ENCODE results near the gene ATP5F1E. TPM values are rescaled to one million over a fixed set of nuclear protein-coding genes. Genes with fewer than 3 reads are reported as not detected.

Gene ATP5F1E
- total and polyA plus RNA-seq, 10 of the 15 experiments (the other 5 are each of a cell fraction or from before 2014, with no cell fraction given), result 49.0 to 407 (median 117) TPM

GRCh38 chr20:59032023-59032712, at the start of gene ATP5F1E (continued):
- TF ChIP-seq, protein P1, sequence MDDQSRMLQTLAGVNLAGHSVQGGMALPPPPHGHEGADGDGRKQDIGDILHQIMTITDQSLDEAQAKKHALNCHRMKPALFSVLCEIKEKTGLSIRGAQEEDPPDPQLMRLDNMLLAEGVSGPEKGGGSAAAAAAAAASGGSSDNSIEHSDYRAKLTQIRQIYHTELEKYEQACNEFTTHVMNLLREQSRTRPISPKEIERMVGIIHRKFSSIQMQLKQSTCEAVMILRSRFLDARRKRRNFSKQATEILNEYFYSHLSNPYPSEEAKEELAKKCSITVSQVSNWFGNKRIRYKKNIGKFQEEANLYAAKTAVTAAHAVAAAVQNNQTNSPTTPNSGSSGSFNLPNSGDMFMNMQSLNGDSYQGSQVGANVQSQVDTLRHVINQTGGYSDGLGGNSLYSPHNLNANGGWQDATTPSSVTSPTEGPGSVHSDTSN (IDR thresholded peaks at IDR 0.05; ENCODE audit: insufficient replicate concordance, low read depth, low read length), result peak; percentile 94
- TF ChIP-seq PAX5 (IDR thresholded peaks at IDR 0.05; ENCODE audit: borderline replicate concordance, low read depth, low read length), result peak; percentile 20; the same call in 1 of the 2 replicates
- no peak for TF ChIP-seq ATF3 (IDR thresholded peaks at IDR 0.05; ENCODE audit: borderline replicate concordance, extremely low read depth, low read depth, low read length)
- TF ChIP-seq NR2C2 (IDR thresholded peaks at IDR 0.05; ENCODE audit: borderline replicate concordance, control insufficient read depth, insufficient read length, low read depth), result no peak
- TF ChIP-seq CHD4 (IDR thresholded peaks at IDR 0.05), result no peak
- no peak for TF ChIP-seq EZH2 (IDR thresholded peaks at IDR 0.05; ENCODE audit: borderline replicate concordance, control insufficient read depth, low read depth, low read length)
- TF ChIP-seq IRF4 (IDR thresholded peaks at IDR 0.05; ENCODE audit: low read depth, low read length), result no peak
- peak; percentile 44; the same call in 1 of the 2 replicates for TF ChIP-seq MEF2A (IDR thresholded peaks at IDR 0.05; ENCODE audit: insufficient read depth, low read depth, low read length)
- TF ChIP-seq JUNB (IDR thresholded peaks at IDR 0.05), result no peak
- TF ChIP-seq CBX5 (IDR thresholded peaks at IDR 0.05; ENCODE audit: low read depth), result no peak
- peak; percentile 80 for TF ChIP-seq IKZF1 (conservative IDR thresholded peaks at IDR 0.05)
- peak; percentile 80; the same call in 1 of the 2 replicates for TF ChIP-seq POLR2AphosphoS2 (IDR thresholded peaks at IDR 0.05; ENCODE audit: low read depth, low read length)
- TF ChIP-seq NKRF (conservative IDR thresholded peaks at IDR 0.05), result peak; percentile 65
- TF ChIP-seq, protein P2, sequence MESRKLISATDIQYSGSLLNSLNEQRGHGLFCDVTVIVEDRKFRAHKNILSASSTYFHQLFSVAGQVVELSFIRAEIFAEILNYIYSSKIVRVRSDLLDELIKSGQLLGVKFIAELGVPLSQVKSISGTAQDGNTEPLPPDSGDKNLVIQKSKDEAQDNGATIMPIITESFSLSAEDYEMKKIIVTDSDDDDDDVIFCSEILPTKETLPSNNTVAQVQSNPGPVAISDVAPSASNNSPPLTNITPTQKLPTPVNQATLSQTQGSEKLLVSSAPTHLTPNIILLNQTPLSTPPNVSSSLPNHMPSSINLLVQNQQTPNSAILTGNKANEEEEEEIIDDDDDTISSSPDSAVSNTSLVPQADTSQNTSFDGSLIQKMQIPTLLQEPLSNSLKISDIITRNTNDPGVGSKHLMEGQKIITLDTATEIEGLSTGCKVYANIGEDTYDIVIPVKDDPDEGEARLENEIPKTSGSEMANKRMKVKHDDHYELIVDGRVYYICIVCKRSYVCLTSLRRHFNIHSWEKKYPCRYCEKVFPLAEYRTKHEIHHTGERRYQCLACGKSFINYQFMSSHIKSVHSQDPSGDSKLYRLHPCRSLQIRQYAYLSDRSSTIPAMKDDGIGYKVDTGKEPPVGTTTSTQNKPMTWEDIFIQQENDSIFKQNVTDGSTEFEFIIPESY (IDR thresholded peaks at IDR 0.05), result no peak
- TF ChIP-seq CREM (IDR thresholded peaks at IDR 0.05; ENCODE audit: low read depth), result 0 out of 2 replicates have a peak, but pooled peaks have one; percentile 14
- peak; percentile 84 for TF ChIP-seq PML (IDR thresholded peaks at IDR 0.05; ENCODE audit: low read length)
- peak; percentile 86 for TF ChIP-seq LARP7 (IDR thresholded peaks at IDR 0.05)
- no peak for TF ChIP-seq NFIC (IDR thresholded peaks at IDR 0.05; ENCODE audit: low read depth, low read length)
- TF ChIP-seq ATF2 (IDR thresholded peaks at IDR 0.05; ENCODE audit: low read length), result no peak
- peak; percentile 63 to 91 for TF ChIP-seq BHLHE40 (IDR thresholded peaks at IDR 0.05; ENCODE audit: borderline replicate concordance in 1 of 2, low read depth in 2 of 2, low read length in 1 of 2)
- TF ChIP-seq ZNF24 (IDR thresholded peaks at IDR 0.05), result 0 out of 2 replicates have a peak, but pooled peaks have one; percentile 14
- TF ChIP-seq YBX1 (IDR thresholded peaks at IDR 0.05), result no peak
- peak; percentile 29; the same call in 1 of the 2 replicates for TF ChIP-seq E2F4 (IDR thresholded peaks at IDR 0.05; ENCODE audit: low read depth, low read length)

Measured in GM12878 (cell line).